ENCODE measurements around the gene BRI3BP.

The BRI3BP gene

GRCh38 chr12:124993626-124994436 lies at the start of gene BRI3BP:
Gene BRI3BP, plus strand, starts transcription at chr12:124993645. Its CDS starts 146 bp downstream, at chr12:124993791.
- peak in 1 of 2 donors; percentile 11 for DNase-seq (ENCODE audit: low read depth in 1 of 2, low spot score in 1 of 2)

GRCh38 chr12:124946447-124946793 lies 47.0 kb upstream of the BRI3BP start:
- no peak for DNase-seq (ENCODE audit: low read depth in 1 of 2, low spot score in 1 of 2)

GRCh38 chr12:124947013-124947412 lies 46.4 kb upstream of the BRI3BP start:
- no peak for DNase-seq (ENCODE audit: low read depth in 1 of 2, low spot score in 1 of 2)

GRCh38 chr12:124947561-124948398 lies 45.7 kb upstream of the BRI3BP start:
- no peak for DNase-seq (ENCODE audit: low read depth in 1 of 2, low spot score in 1 of 2)

- DNase-seq (ENCODE audit: low read depth in 1 of 2, low spot score in 1 of 2) = no peak
Observed at GRCh38 chr12:124949066-124949465, 44.4 kb upstream of the BRI3BP start.

- no peak for DNase-seq (ENCODE audit: low read depth in 1 of 2, low spot score in 1 of 2)
Observed at GRCh38 chr12:124949779-124950728, 43.4 kb upstream of the BRI3BP start.

GRCh38 chr12:124952295-124952694 lies 41.1 kb upstream of the BRI3BP start:
- no peak for DNase-seq (ENCODE audit: low read depth in 1 of 2, low spot score in 1 of 2)

GRCh38 chr12:124952801-124953200 lies 40.6 kb upstream of the BRI3BP start:
- no peak for DNase-seq (ENCODE audit: low read depth in 1 of 2, low spot score in 1 of 2)

GRCh38 chr12:124953689-124954405 lies 39.6 kb upstream of the BRI3BP start:
- DNase-seq (ENCODE audit: low read depth in 1 of 2, low spot score in 1 of 2) = no peak

- DNase-seq (ENCODE audit: low read depth in 1 of 2, low spot score in 1 of 2) = no peak
Observed at GRCh38 chr12:124954771-124955170, 38.7 kb upstream of the BRI3BP start.

GRCh38 chr12:124956571-124956970 lies 36.9 kb upstream of the BRI3BP start:
- no peak for DNase-seq (ENCODE audit: low read depth in 1 of 2, low spot score in 1 of 2)

- no peak for DNase-seq (ENCODE audit: low read depth in 1 of 2, low spot score in 1 of 2)
Observed at GRCh38 chr12:124961055-124961454, 32.4 kb upstream of the BRI3BP start.

- DNase-seq (ENCODE audit: low read depth in 1 of 2, low spot score in 1 of 2) = no peak
Observed at GRCh38 chr12:124963211-124963610, 30.2 kb upstream of the BRI3BP start.

- DNase-seq (ENCODE audit: low read depth in 1 of 2, low spot score in 1 of 2) = no peak
Observed at GRCh38 chr12:124964251-124964650, 29.2 kb upstream of the BRI3BP start.

GRCh38 chr12:124964836-124965462 lies 28.5 kb upstream of the BRI3BP start:
- DNase-seq (ENCODE audit: low read depth in 1 of 2, low spot score in 1 of 2) = no peak

- DNase-seq (ENCODE audit: low read depth in 1 of 2, low spot score in 1 of 2) = no peak
Observed at GRCh38 chr12:124967016-124967739, 26.3 kb upstream of the BRI3BP start.

GRCh38 chr12:124968656-124969055 lies 24.8 kb upstream of the BRI3BP start:
- DNase-seq (ENCODE audit: low read depth in 1 of 2, low spot score in 1 of 2) = no peak

GRCh38 chr12:124970647-124971402 lies 22.6 kb upstream of the BRI3BP start:
- DNase-seq (ENCODE audit: low read depth in 1 of 2, low spot score in 1 of 2) = no peak

GRCh38 chr12:124971603-124972002 lies 21.8 kb upstream of the BRI3BP start:
- DNase-seq (ENCODE audit: low read depth in 1 of 2, low spot score in 1 of 2) = no peak
